GM12878 (cell line): ENCODE measurements around the gene CYB5B. TPM values are rescaled to one million over a fixed set of nuclear protein-coding genes. Genes with fewer than 3 reads are reported as not detected.

Experiments
- ATAC-seq: fragments of 200-7000 bp; cut with Tn5 transposase; 3 replicates; pipeline ENCODE4 v1.9.1; 2020; ENCODE audit warnings: mild to moderate bottlenecking, moderate library complexity
- BruUV-seq: library from RNA; stranded (reverse); fragments of 400-500 nt; replicated peaks from 2 replicates; lab custom pipeline; 2021; lab: Mats Ljungman, UMichigan
- CTCF ChIA-PET: fragments of 300-600 bp; sonication (Branson Sonifier 250); formaldehyde crosslinking; extraction: SDS; loops from one replicate; lab custom pipeline; 2021; ENCODE audit warnings: inconsistent platforms; lab: Yijun Ruan, JAX
- POLR2A ChIA-PET: fragments of 350-600 bp; formaldehyde crosslinking; extraction: SDS; loops from one replicate; lab custom pipeline; 2021; ENCODE audit warnings: inconsistent platforms; lab: Charles Lee
- RAD21 ChIA-PET: fragments of 300-600 bp; sonication (Branson Sonifier 250); formaldehyde crosslinking; loops from one replicate; lab custom pipeline; 2023; ENCODE audit warnings: antibody characterized with exemption; ENCODE audit not compliant: unreplicated experiment; lab: Charles Lee
- SMC1A ChIA-PET: fragments of 300-600 bp; sonication (Branson Sonifier 250); formaldehyde crosslinking; loops from one replicate; lab custom pipeline; 2023; ENCODE audit not compliant: unreplicated experiment, uncharacterized antibody; lab: Charles Lee
- DNase-seq: peaks from one replicate; pipeline ENCODE4 v3.0.0-alpha.2; 2011; ENCODE audit warnings: low read depth, low spot score
- FAIRE-seq: peaks from 3 replicates; lab custom pipeline; 2011; peaks lifted over from hg19 to GRCh38; lab: Jason Lieb, UNC
- H2AFZ ChIP-seq: 2 replicates; pipeline ENCODE4 v1.6.0; 2011; ENCODE audit warnings: low read depth, low read length, control low read depth; ENCODE audit not compliant: control insufficient read depth
- H3K27ac ChIP-seq: 2 replicates; pipeline ENCODE4 v1.5.1; 2011; ENCODE audit warnings: control low read depth; ENCODE audit not compliant: control insufficient read depth, insufficient read depth
- H3K27me3 ChIP-seq, 2 experiments: replicated peaks in 1 of 2; 2 replicates each; pipeline versions ENCODE4 v1.6.0 to v1.6.1; 2011; ENCODE audit warnings: low read length in 1 of 2; ENCODE audit not compliant: control insufficient read depth in 2 of 2, insufficient read depth in 2 of 2
- H3K36me3 ChIP-seq, 2 experiments: 2 replicates each; pipeline ENCODE4 v1.5.1; 2011; ENCODE audit warnings: low read length in 1 of 2; ENCODE audit not compliant: control insufficient read depth in 2 of 2, insufficient read depth in 2 of 2
- H3K4me1 ChIP-seq: 2 replicates; pipeline ENCODE4 v1.6.1; 2011; ENCODE audit warnings: mild to moderate bottlenecking, low read length, moderate library complexity, mixed read lengths; ENCODE audit not compliant: control insufficient read depth, insufficient read depth
- H3K4me2 ChIP-seq: 2 replicates; pipeline ENCODE4 v1.6.0; 2011; ENCODE audit warnings: control low read depth; ENCODE audit not compliant: control insufficient read depth, insufficient read depth
- H3K4me3 ChIP-seq: fragments of 200-600 bp; sonication (generic); 2 replicates; pipeline ENCODE4 v1.5.1; 2016
- H3K79me2 ChIP-seq: 2 replicates; pipeline ENCODE4 v1.6.0; 2011; ENCODE audit warnings: low read length; ENCODE audit not compliant: control insufficient read depth, insufficient read depth
- H3K9ac ChIP-seq: 2 replicates; pipeline ENCODE4 v1.8.0; 2011; ENCODE audit warnings: low read length, control low read depth, mixed read lengths; ENCODE audit not compliant: control insufficient read depth, insufficient read depth
- H3K9me3 ChIP-seq: replicated peaks from 3 replicates; pipeline ENCODE4 v1.5.1; 2011; ENCODE audit warnings: mild to moderate bottlenecking, low read length; ENCODE audit not compliant: control insufficient read depth, insufficient read depth
- H4K20me1 ChIP-seq: 2 replicates; pipeline ENCODE4 v1.6.0; 2011; ENCODE audit not compliant: control insufficient read depth, insufficient read depth
- CBFB ChIP-seq: IDR thresholded peaks from 2 replicates; pipeline ENCODE4 v1.6.1; 2016; ENCODE audit warnings: antibody characterized with exemption, low read depth
- CEBPZ ChIP-seq: fragments of 150-350 bp; IDR thresholded peaks from 2 replicates; pipeline ENCODE4 v1.6.1; 2016; ENCODE audit warnings: low read depth, low read length
- SP1 ChIP-seq: IDR thresholded peaks from one replicate; pipeline ENCODE4 v1.6.1; 2011; ENCODE audit warnings: low read depth, low read length
- SPI1 ChIP-seq: IDR thresholded peaks from 2 replicates; pipeline ENCODE4 v1.6.1; 2011; ENCODE audit warnings: low read depth, mild to moderate bottlenecking, low read length, moderate library complexity, borderline replicate concordance; ENCODE audit not compliant: insufficient read depth
- WGBS: methylation state at CpG from one replicate; pipeline ENCODE4 v1.1.6; 2016; ENCODE audit warnings: low lambda C conversion rate; ENCODE audit not compliant: insufficient replicate concordance, insufficient coverage; ENCODE audit errors: missing lambda C conversion rate; 5-methylcytosine and 5-hydroxymethylcytosine counted together
- in situ Hi-C: fragments of 300-500 bp; cut with MboI; formaldehyde crosslinking; loops from 9 replicates; pipeline ENCODE4 v1.14.3; 2018; ENCODE audit warnings: mixed read lengths
- intact Hi-C: fragments of 100-400 bp; cut with micrococcal nuclease; formaldehyde crosslinking; loops from one replicate; pipeline ENCODE4 v1.14.2; 2022; ENCODE audit not compliant: unreplicated experiment
- polyA plus RNA-seq, 11 experiments: library from polyadenylated mRNA; depleted of rRNA in 4 of 11; unstranded in 6 of 11; stranded (reverse) in 5 of 11; fragments of >200 nt; fragmentation: Nextera tagmentation in 4 of 11; fragmentation: Illumina TruSeq in 1 of 11; extraction: Ambion mirVana in 4 of 11; extraction: Trizol in 1 of 11; gene quantifications; 1 replicate in 1 of 11; 2 replicates in 10 of 11; pipeline versions ENCODE4 v1.2.1 to v1.2.3, GENCODE V29; 2011 to 2016; ENCODE audit warnings: inconsistent platforms in 2 of 11, missing spikeins in 2 of 11, low read depth in 1 of 11
- total RNA-seq, 4 experiments: library from RNA; depleted of rRNA in 3 of 4; stranded (reverse); fragments of >200 nt in 3 of 4; fragmentation: Illumina TruSeq in 1 of 4; extraction: Trizol in 1 of 4; gene quantifications; 2 replicates each; pipeline versions ENCODE4 v1.2.1 to v1.2.3, GENCODE V29; 2013 to 2021

Gene CYB5B
- total and polyA plus RNA-seq, 10 of the 15 experiments (the other 5 are each of a cell fraction or from before 2014, with no cell fraction given) = 145 to 305 (median 179) TPM

DNA sequence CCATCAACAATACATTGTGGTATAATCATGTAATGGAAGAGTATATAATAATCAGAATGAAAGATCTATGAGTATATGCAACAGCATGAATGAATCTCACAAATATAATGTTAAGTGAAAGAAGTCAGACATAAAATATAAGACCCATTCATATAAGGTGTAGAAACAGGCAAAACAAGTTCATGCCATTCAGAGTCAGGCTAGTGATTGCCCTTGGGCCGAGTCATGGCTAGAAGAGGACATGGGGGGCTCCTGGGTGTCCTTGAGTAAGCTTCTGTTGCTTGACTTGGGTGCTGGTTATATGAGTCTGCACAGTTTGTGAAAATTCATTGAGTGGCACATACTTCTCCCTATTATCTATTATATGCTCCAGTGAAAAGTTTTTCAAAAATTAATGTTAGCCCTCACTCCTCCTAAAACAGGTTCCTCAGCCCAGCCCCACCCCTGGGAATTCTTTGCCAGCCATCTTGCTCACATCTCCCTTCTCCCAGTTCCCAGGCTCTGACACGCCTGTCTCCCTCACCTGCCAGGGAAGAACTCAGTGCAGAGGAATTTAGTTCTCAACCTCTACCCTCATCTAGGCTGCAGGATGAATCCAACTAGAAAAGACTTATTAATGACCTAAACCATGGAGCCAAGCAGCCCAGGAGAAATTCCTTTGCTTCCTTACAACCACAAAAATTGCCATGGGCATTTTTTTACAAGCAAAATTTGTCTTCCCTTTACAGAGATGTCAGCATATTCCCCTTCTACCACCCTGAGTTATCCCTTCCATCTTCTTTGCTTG is 89.0 kb downstream of the CYB5B start (continued):
- no peak for TF ChIP-seq CEBPZ
- no peak for TF ChIP-seq CBFB

- Histone ChIP-seq H2AFZ (peak overlapping the region; percentile 67), H3K9me3 (no peaks in the 10 kb centered on the region), H3K27ac (no peak overlapping the region), H3K9ac (no peak overlapping the region), H3K4me1 (peaks cover 2% of the 10 kb centered on the region; the same call in 1 of the 2 replicates), H3K4me2 (no peak overlapping the region), H3K36me3 (no peaks in the 10 kb centered on the region), H4K20me1 (no peaks in the 10 kb centered on the region), H3K27me3 (no peaks in the 10 kb centered on the region), H3K79me2 (no peaks in the 10 kb centered on the region), H3K4me3 (no peak overlapping the region)
- DNase-seq (no peak), FAIRE-seq (no peak), ATAC-seq (peak; percentile 87)
- SMC1A ChIA-PET = interaction anchor here (0.9 to 1.0 kb wide), 2 partner anchors 110 to 210 kb away, joined by 3 to 4 read pairs; no protein-coding TSS in a partner anchor
- TF ChIP-seq SPI1 (peak; percentile 17; the same call in 1 of the 2 replicates), SP1 (no peak)
- 53% methylated on average over 6 of the region's 6 CpGs for WGBS
- CTCF ChIA-PET = interaction anchor here (1.7 kb wide), 1 partner anchor 118 kb away, joined by 6 read pairs; no protein-coding TSS in a partner anchor
- RAD21 ChIA-PET = no interaction called here
- POLR2A ChIA-PET = no interaction called here
- BruUV-seq = no TSS peak
- intact Hi-C loops = no loop called here
- in situ Hi-C loops = no loop called here
Measured at GRCh38 chr16:69514356-69514755, 89.9 kb downstream of the CYB5B start.

Other genes with a start within 250 kb of the CYB5B start
Only the 7 nearest of the 8 such genes appear.
- 21.4 and 22.5 TPM in 2 replicates for gene VPS4A, start 113.3 kb upstream of the CYB5B start, total RNA-seq (2014; rRNA removed)
- gene VPS4A, start 113.3 kb upstream of the CYB5B start, total RNA-seq (2014; rRNA removed; fragmentation: Illumina TruSeq; extraction: Trizol) = 16.1 and 17.2 TPM in 2 replicates
- 21.4 and 22.2 TPM in 2 replicates for gene VPS4A, start 113.3 kb upstream of the CYB5B start, total RNA-seq (2021)
- gene VPS4A, start 113.3 kb upstream of the CYB5B start, polyA plus RNA-seq (2011; rRNA removed) = 5.7 and 8.7 TPM in 2 replicates
- 13.8 and 22.2 TPM in 2 replicates for gene VPS4A, start 113.3 kb upstream of the CYB5B start, polyA plus RNA-seq (2014; fragmentation: Illumina TruSeq; extraction: Trizol)
- 1 to 10 TPM; 5.2 to 8.7 TPM for gene VPS4A, start 113.3 kb upstream of the CYB5B start, polyA plus RNA-seq (2014; fragmentation: Nextera tagmentation; extraction: Ambion mirVana)
- gene VPS4A, start 113.3 kb upstream of the CYB5B start, polyA plus RNA-seq (2014; rRNA removed) = 20.3 and 24.0 TPM in 2 replicates
- 10 to 100 TPM; 34.6 to 36.3 TPM for gene VPS4A, start 113.3 kb upstream of the CYB5B start, polyA plus RNA-seq (2016; fragmentation: Nextera tagmentation; extraction: Ambion mirVana)
- 32.5 and 42.0 TPM in 2 replicates for gene PDF, start 94.0 kb upstream of the CYB5B start, total RNA-seq (2014; rRNA removed)
- 2.4 and 3.0 TPM in 2 replicates for gene PDF, start 94.0 kb upstream of the CYB5B start, total RNA-seq (2014; rRNA removed; fragmentation: Illumina TruSeq; extraction: Trizol)
- gene PDF, start 94.0 kb upstream of the CYB5B start, total RNA-seq (2021) = 25.8 and 28.7 TPM in 2 replicates
- 1.4 and 4.6 TPM in 2 replicates for gene PDF, start 94.0 kb upstream of the CYB5B start, polyA plus RNA-seq (2011; rRNA removed)
- 1.9 and 2.4 TPM in 2 replicates for gene PDF, start 94.0 kb upstream of the CYB5B start, polyA plus RNA-seq (2014; fragmentation: Illumina TruSeq; extraction: Trizol)
- under 1 TPM; 0.13 to 0.37 TPM for gene PDF, start 94.0 kb upstream of the CYB5B start, polyA plus RNA-seq (2014; fragmentation: Nextera tagmentation; extraction: Ambion mirVana)
- 30.1 and 37.6 TPM in 2 replicates for gene PDF, start 94.0 kb upstream of the CYB5B start, polyA plus RNA-seq (2014; rRNA removed)
- gene PDF, start 94.0 kb upstream of the CYB5B start, polyA plus RNA-seq (2016; fragmentation: Nextera tagmentation; extraction: Ambion mirVana) = 10 to 100 TPM; 38.5 to 44.1 TPM
- gene COG8, start 85.1 kb upstream of the CYB5B start, total RNA-seq (2014; rRNA removed) = 38.0 and 39.6 TPM in 2 replicates
- gene COG8, start 85.1 kb upstream of the CYB5B start, total RNA-seq (2014; rRNA removed; fragmentation: Illumina TruSeq; extraction: Trizol) = 18.1 and 19.1 TPM in 2 replicates
- 29.9 and 38.6 TPM in 2 replicates for gene COG8, start 85.1 kb upstream of the CYB5B start, total RNA-seq (2021)
- gene COG8, start 85.1 kb upstream of the CYB5B start, polyA plus RNA-seq (2011; rRNA removed) = 12.4 and 20.3 TPM in 2 replicates
- 13.1 and 17.5 TPM in 2 replicates for gene COG8, start 85.1 kb upstream of the CYB5B start, polyA plus RNA-seq (2014; fragmentation: Illumina TruSeq; extraction: Trizol)
- gene COG8, start 85.1 kb upstream of the CYB5B start, polyA plus RNA-seq (2014; fragmentation: Nextera tagmentation; extraction: Ambion mirVana) = 1 to 10 TPM; 2.8 to 3.1 TPM
- 25.1 and 27.2 TPM in 2 replicates for gene COG8, start 85.1 kb upstream of the CYB5B start, polyA plus RNA-seq (2014; rRNA removed)
- 10 to 100 TPM; 29.2 to 31.0 TPM for gene COG8, start 85.1 kb upstream of the CYB5B start, polyA plus RNA-seq (2016; fragmentation: Nextera tagmentation; extraction: Ambion mirVana)
- gene NIP7, start 84.8 kb upstream of the CYB5B start, total RNA-seq (2014; rRNA removed) = 35.5 and 43.2 TPM in 2 replicates
- gene NIP7, start 84.8 kb upstream of the CYB5B start, total RNA-seq (2014; rRNA removed; fragmentation: Illumina TruSeq; extraction: Trizol) = 54.1 and 58.9 TPM in 2 replicates
- 38.5 and 39.1 TPM in 2 replicates for gene NIP7, start 84.8 kb upstream of the CYB5B start, total RNA-seq (2021)
- 18.8 and 20.7 TPM in 2 replicates for gene NIP7, start 84.8 kb upstream of the CYB5B start, polyA plus RNA-seq (2011; rRNA removed)
- 57.7 and 68.6 TPM in 2 replicates for gene NIP7, start 84.8 kb upstream of the CYB5B start, polyA plus RNA-seq (2014; fragmentation: Illumina TruSeq; extraction: Trizol)
- gene NIP7, start 84.8 kb upstream of the CYB5B start, polyA plus RNA-seq (2014; fragmentation: Nextera tagmentation; extraction: Ambion mirVana) = 10 to 100 TPM; 57.8 to 62.9 TPM
- gene NIP7, start 84.8 kb upstream of the CYB5B start, polyA plus RNA-seq (2014; rRNA removed) = 35.5 and 38.6 TPM in 2 replicates
- gene NIP7, start 84.8 kb upstream of the CYB5B start, polyA plus RNA-seq (2016; fragmentation: Nextera tagmentation; extraction: Ambion mirVana) = 10 to 100 TPM; 56.6 to 56.7 TPM
- 0.27 and 0.40 TPM in 2 replicates for gene TMED6, start 72.8 kb upstream of the CYB5B start, total RNA-seq (2014; rRNA removed)
- 0.37 and 1.1 TPM in 2 replicates for gene TMED6, start 72.8 kb upstream of the CYB5B start, total RNA-seq (2014; rRNA removed; fragmentation: Illumina TruSeq; extraction: Trizol)
- 0.48 and 1.7 TPM in 2 replicates for gene TMED6, start 72.8 kb upstream of the CYB5B start, total RNA-seq (2021)
- 0.30 and 0.36 TPM in 2 replicates for gene TMED6, start 72.8 kb upstream of the CYB5B start, polyA plus RNA-seq (2011; rRNA removed)
- 0.78 and 1.4 TPM in 2 replicates for gene TMED6, start 72.8 kb upstream of the CYB5B start, polyA plus RNA-seq (2014; fragmentation: Illumina TruSeq; extraction: Trizol)
- under 1 TPM; 0.40 to 0.80 TPM for gene TMED6, start 72.8 kb upstream of the CYB5B start, polyA plus RNA-seq (2014; fragmentation: Nextera tagmentation; extraction: Ambion mirVana)
- gene TMED6, start 72.8 kb upstream of the CYB5B start, polyA plus RNA-seq (2014; rRNA removed) = 0.27 and 0.52 TPM in 2 replicates
- under 1 TPM; 0.78 to 0.83 TPM for gene TMED6, start 72.8 kb upstream of the CYB5B start, polyA plus RNA-seq (2016; fragmentation: Nextera tagmentation; extraction: Ambion mirVana)
- gene TERF2, start 38.6 kb upstream of the CYB5B start, total RNA-seq (2014; rRNA removed) = 11.1 and 12.6 TPM in 2 replicates
- 16.3 and 16.8 TPM in 2 replicates for gene TERF2, start 38.6 kb upstream of the CYB5B start, total RNA-seq (2014; rRNA removed; fragmentation: Illumina TruSeq; extraction: Trizol)
- 35.7 and 40.9 TPM in 2 replicates for gene TERF2, start 38.6 kb upstream of the CYB5B start, total RNA-seq (2021)
- gene TERF2, start 38.6 kb upstream of the CYB5B start, polyA plus RNA-seq (2011; rRNA removed) = 20.2 and 22.8 TPM in 2 replicates
- gene TERF2, start 38.6 kb upstream of the CYB5B start, polyA plus RNA-seq (2014; fragmentation: Illumina TruSeq; extraction: Trizol) = 45.1 and 47.5 TPM in 2 replicates
- 10 to 100 TPM; 15.7 to 18.2 TPM for gene TERF2, start 38.6 kb upstream of the CYB5B start, polyA plus RNA-seq (2014; fragmentation: Nextera tagmentation; extraction: Ambion mirVana)
- gene TERF2, start 38.6 kb upstream of the CYB5B start, polyA plus RNA-seq (2014; rRNA removed) = 19.8 and 22.4 TPM in 2 replicates
- gene TERF2, start 38.6 kb upstream of the CYB5B start, polyA plus RNA-seq (2016; fragmentation: Nextera tagmentation; extraction: Ambion mirVana) = 10 to 100 TPM in 1 of 2 experiments, 1 to 10 TPM in 1; 4.8 to 17.1 TPM
- 12.9 and 14.2 TPM in 2 replicates for gene NFAT5, start 141.3 kb downstream of the CYB5B start, total RNA-seq (2014; rRNA removed)
- gene NFAT5, start 141.3 kb downstream of the CYB5B start, total RNA-seq (2014; rRNA removed; fragmentation: Illumina TruSeq; extraction: Trizol) = 17.9 and 19.3 TPM in 2 replicates
- gene NFAT5, start 141.3 kb downstream of the CYB5B start, total RNA-seq (2021) = 17.8 and 21.4 TPM in 2 replicates
- gene NFAT5, start 141.3 kb downstream of the CYB5B start, polyA plus RNA-seq (2011; rRNA removed) = 31.5 and 35.4 TPM in 2 replicates
- 22.3 and 28.2 TPM in 2 replicates for gene NFAT5, start 141.3 kb downstream of the CYB5B start, polyA plus RNA-seq (2014; fragmentation: Illumina TruSeq; extraction: Trizol)
- gene NFAT5, start 141.3 kb downstream of the CYB5B start, polyA plus RNA-seq (2014; fragmentation: Nextera tagmentation; extraction: Ambion mirVana) = 1 to 10 TPM in 1 of 2 experiments, under 1 TPM in 1; 0.58 to 1.9 TPM
- gene NFAT5, start 141.3 kb downstream of the CYB5B start, polyA plus RNA-seq (2014; rRNA removed) = 9.6 and 11.3 TPM in 2 replicates
- 1 to 10 TPM; 5.2 to 5.5 TPM for gene NFAT5, start 141.3 kb downstream of the CYB5B start, polyA plus RNA-seq (2016; fragmentation: Nextera tagmentation; extraction: Ambion mirVana)